MM.1S (cell line): Measurements from ENCODE around the gene DNM1L.
A peak's percentile ranks its signal among the peaks of the same experiment; 100 is the strongest.

Experiments used
- DNase-seq: peaks from one replicate; pipeline ENCODE4 v3.0.0-alpha.2; 2015
- H2AFZ ChIP-seq: fragments of 300-600 bp; sonication (generic); 2 replicates; pipeline ENCODE4 v1.6.0; 2016; ENCODE audit warnings: antibody characterized with exemption, low read length
- H3F3A ChIP-seq: fragments of 300-600 bp; sonication (generic); 2 replicates; pipeline ENCODE4 v1.6.1; 2016; ENCODE audit warnings: mild to moderate bottlenecking, antibody characterized with exemption, low read length, moderate library complexity, mixed read lengths; ENCODE audit not compliant: insufficient read depth
- H3K27ac ChIP-seq: fragments of 300-600 bp; sonication (generic); 2 replicates; pipeline ENCODE4 v1.5.1; 2016; ENCODE audit warnings: mild to moderate bottlenecking, low read length
- H3K27me3 ChIP-seq: fragments of 300-600 bp; sonication (generic); replicated peaks from 2 replicates; pipeline ENCODE4 v1.6.0; 2016; ENCODE audit warnings: low read length; ENCODE audit not compliant: insufficient read depth
- H3K36me3 ChIP-seq: fragments of 300-600 bp; sonication (generic); replicated peaks from 2 replicates; pipeline ENCODE4 v1.6.1; 2016; ENCODE audit warnings: mild to moderate bottlenecking, low read length, mixed read lengths; ENCODE audit not compliant: insufficient read depth
- H3K4me1 ChIP-seq: fragments of 300-600 bp; sonication (generic); 2 replicates; pipeline ENCODE4 v1.6.1; 2016; ENCODE audit warnings: low read length, mixed read lengths
- H3K4me2 ChIP-seq: fragments of 300-600 bp; sonication (generic); 2 replicates; pipeline ENCODE4 v1.6.0; 2016; ENCODE audit warnings: low read depth, low read length
- H3K4me3 ChIP-seq: fragments of 300-600 bp; sonication (generic); 2 replicates; pipeline ENCODE4 v1.5.1; 2016; ENCODE audit warnings: low read length, mixed read lengths
- H3K79me2 ChIP-seq: fragments of 300-600 bp; sonication (generic); 2 replicates; pipeline ENCODE4 v1.6.1; 2016; ENCODE audit warnings: mixed run types, low read length, mixed read lengths
- H3K9ac ChIP-seq: fragments of 300-600 bp; sonication (generic); 2 replicates; pipeline ENCODE4 v1.6.1; 2016; ENCODE audit warnings: low read length, mixed read lengths
- H3K9me2 ChIP-seq: fragments of 300-600 bp; sonication (generic); replicated peaks from 2 replicates; pipeline ENCODE4 v1.6.1; 2016; ENCODE audit warnings: mild to moderate bottlenecking, low read length, mixed read lengths; ENCODE audit not compliant: insufficient read depth
- H3K9me3 ChIP-seq: fragments of 300-600 bp; sonication (generic); replicated peaks from 2 replicates; pipeline ENCODE4 v1.6.1; 2016; ENCODE audit warnings: mild to moderate bottlenecking, low read length, mixed read lengths; ENCODE audit not compliant: insufficient read depth
- H4K20me1 ChIP-seq: fragments of 300-600 bp; sonication (generic); 2 replicates; pipeline ENCODE4 v1.6.1; 2016; ENCODE audit warnings: mild to moderate bottlenecking, low read length, moderate library complexity, mixed read lengths; ENCODE audit not compliant: insufficient read depth
- EZH2 ChIP-seq: fragments of 300-600 bp; sonication (generic); optimal IDR thresholded peaks from 2 replicates; pipeline ENCODE3; 2017; ENCODE audit warnings: low read depth, mild to moderate bottlenecking, antibody characterized with exemption, low read length, mixed read lengths
- EZH2phosphoT487 ChIP-seq: fragments of 300-600 bp; sonication (generic); IDR thresholded peaks from 2 replicates; pipeline ENCODE4 v1.6.1; 2018; ENCODE audit warnings: antibody characterized with exemption, low read length
- TF ChIP-seq, protein P1 (sequence below): fragments of 300-600 bp; sonication (generic); IDR thresholded peaks from 2 replicates; pipeline ENCODE4 v1.5.1; 2016; ENCODE audit warnings: antibody characterized with exemption, low read length, mixed read lengths

The DNM1L gene

DNA sequence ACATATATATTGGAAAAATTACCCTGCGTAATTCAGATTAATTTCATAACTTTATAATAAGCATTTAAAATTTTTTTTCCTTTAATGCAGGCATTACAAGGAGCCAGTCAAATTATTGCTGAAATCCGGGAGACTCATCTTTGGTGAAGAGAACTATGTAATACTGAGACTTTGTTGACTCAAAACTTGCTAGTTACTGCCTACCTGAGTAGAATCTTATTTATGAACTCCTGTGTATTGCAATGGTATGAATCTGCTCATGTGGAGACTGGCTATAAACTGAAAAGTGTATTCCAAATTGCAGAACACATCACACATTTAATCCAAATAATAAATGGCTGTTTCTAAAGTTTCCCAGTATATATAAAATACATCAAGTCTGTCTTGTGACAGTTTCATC lies 64.2 kb downstream of the DNM1L start:
- H3K4me3 ChIP-seq = no peak overlapping the region
- no peak for TF ChIP-seq EZH2phosphoT487
- TF ChIP-seq, protein P1, sequence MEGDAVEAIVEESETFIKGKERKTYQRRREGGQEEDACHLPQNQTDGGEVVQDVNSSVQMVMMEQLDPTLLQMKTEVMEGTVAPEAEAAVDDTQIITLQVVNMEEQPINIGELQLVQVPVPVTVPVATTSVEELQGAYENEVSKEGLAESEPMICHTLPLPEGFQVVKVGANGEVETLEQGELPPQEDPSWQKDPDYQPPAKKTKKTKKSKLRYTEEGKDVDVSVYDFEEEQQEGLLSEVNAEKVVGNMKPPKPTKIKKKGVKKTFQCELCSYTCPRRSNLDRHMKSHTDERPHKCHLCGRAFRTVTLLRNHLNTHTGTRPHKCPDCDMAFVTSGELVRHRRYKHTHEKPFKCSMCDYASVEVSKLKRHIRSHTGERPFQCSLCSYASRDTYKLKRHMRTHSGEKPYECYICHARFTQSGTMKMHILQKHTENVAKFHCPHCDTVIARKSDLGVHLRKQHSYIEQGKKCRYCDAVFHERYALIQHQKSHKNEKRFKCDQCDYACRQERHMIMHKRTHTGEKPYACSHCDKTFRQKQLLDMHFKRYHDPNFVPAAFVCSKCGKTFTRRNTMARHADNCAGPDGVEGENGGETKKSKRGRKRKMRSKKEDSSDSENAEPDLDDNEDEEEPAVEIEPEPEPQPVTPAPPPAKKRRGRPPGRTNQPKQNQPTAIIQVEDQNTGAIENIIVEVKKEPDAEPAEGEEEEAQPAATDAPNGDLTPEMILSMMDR = no peak
- TF ChIP-seq EZH2 = no peak
- no peaks in the 10 kb centered on the region for H3K27me3 ChIP-seq
- no peaks in the 10 kb centered on the region for H3F3A ChIP-seq
- peaks cover 18% of the 10 kb centered on the region; the same call in 1 of the 2 replicates for H3K79me2 ChIP-seq
- no peak overlapping the region for H3K9ac ChIP-seq
- peaks cover 22% of the 10 kb centered on the region for H3K36me3 ChIP-seq
- H4K20me1 ChIP-seq = no peaks in the 10 kb centered on the region
- H3K4me1 ChIP-seq = no peaks in the 10 kb centered on the region
- H3K9me3 ChIP-seq = no peaks in the 10 kb centered on the region
- DNase-seq = no peak
- no peak overlapping the region for H3K27ac ChIP-seq
- H3K4me2 ChIP-seq = no peak overlapping the region
- H2AFZ ChIP-seq = no peak overlapping the region
- no peaks in the 10 kb centered on the region for H3K9me2 ChIP-seq

DNA sequence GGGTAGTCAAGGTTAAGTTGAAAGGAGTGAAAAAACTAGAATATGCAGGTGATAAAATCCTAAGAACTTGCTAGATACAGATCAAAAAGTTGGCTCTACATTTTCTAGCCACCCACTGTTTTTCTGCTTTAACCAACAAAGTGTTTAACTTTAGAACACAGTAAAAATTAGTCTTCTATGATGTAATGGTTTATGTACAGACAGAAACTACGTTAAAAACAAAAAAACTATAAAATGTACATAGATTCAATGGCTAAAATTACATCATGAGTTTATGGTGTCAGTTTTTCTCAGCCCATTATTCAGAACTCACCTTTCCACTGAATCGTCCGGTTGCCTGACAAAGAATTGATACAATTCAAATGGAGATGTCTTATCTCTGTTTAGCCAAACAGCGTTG lies 74.5 kb downstream of the DNM1L start:
- H3K79me2 ChIP-seq = peaks cover 38% of the 10 kb centered on the region
- H3K27me3 ChIP-seq = no peaks in the 10 kb centered on the region
- peaks cover 14% of the 10 kb centered on the region for H3K4me1 ChIP-seq
- H3F3A ChIP-seq = peaks cover 5% of the 10 kb centered on the region; the same call in 1 of the 2 replicates
- no peak overlapping the region for H2AFZ ChIP-seq
- H4K20me1 ChIP-seq = no peaks in the 10 kb centered on the region
- DNase-seq = no peak
- H3K27ac ChIP-seq = no peak overlapping the region
- peak overlapping the region; percentile 97 for H3K4me2 ChIP-seq
- no peaks in the 10 kb centered on the region for H3K9me2 ChIP-seq
- H3K9ac ChIP-seq = peak overlapping the region; percentile 83; the same call in 1 of the 2 replicates
- H3K9me3 ChIP-seq = no peaks in the 10 kb centered on the region
- H3K36me3 ChIP-seq = peaks cover 6% of the 10 kb centered on the region; the same call in 1 of the 2 replicates
- 0 out of 2 replicates have a peak overlapping the region, but pooled peaks have one; percentile 84 for H3K4me3 ChIP-seq
- TF ChIP-seq EZH2phosphoT487 (no peak), EZH2 (no peak)
- TF ChIP-seq, protein P1 = no peak

DNA sequence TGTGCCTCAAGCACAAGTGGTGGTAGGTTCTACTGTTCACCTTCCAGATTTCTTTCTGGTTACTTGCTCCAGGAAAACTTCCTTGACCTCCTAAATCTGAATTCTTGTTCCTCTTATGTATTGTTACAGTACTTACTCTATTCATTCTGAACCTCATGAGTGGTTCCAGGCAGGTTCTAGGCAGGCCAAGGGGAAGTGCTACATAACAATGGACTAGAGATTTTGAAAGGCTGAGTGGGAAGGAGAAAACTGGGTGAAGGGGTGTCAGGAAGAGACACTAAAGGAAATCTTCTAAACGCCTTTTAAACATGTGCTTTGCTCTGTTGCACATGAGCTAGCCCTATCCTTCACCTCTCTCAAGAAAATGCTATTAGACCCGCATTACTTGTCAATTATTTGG lies 75.0 kb downstream of the DNM1L start:
- Histone ChIP-seq H3K27ac (no peak overlapping the region; the same call in 1 of the 2 replicates), H3K4me3 (peak overlapping the region; percentile 84), H2AFZ (no peak overlapping the region), H3K27me3 (no peaks in the 10 kb centered on the region), H3K9me2 (no peaks in the 10 kb centered on the region), H3K36me3 (peaks cover 6% of the 10 kb centered on the region; the same call in 1 of the 2 replicates), H3K4me2 (peak overlapping the region; percentile 97), H3F3A (peaks cover 5% of the 10 kb centered on the region; the same call in 1 of the 2 replicates), H3K9me3 (no peaks in the 10 kb centered on the region), H3K9ac (peak overlapping the region; percentile 83; the same call in 1 of the 2 replicates), H3K79me2 (peaks cover 37% of the 10 kb centered on the region), H3K4me1 (peaks cover 14% of the 10 kb centered on the region), H4K20me1 (no peaks in the 10 kb centered on the region)
- TF ChIP-seq, protein P1 = no peak
- no peak for DNase-seq
